Posterior vena cava (tissue), 2 donors: ENCODE results near the gene CD48. TPM values are rescaled to one million over a fixed set of nuclear protein-coding genes. Genes with fewer than 3 reads are reported as not detected.

Source experiments
- DNase-seq: peaks from one replicate; pipeline ENCODE4 v3.0.0-alpha.2; 2020; ENCODE audit warnings: low spot score
- intact Hi-C, 2 donors: fragments of 100-400 bp; cut with DNase I; formaldehyde crosslinking; loops; one replicate each; pipeline versions ENCODE4 v1.14.1 to v1.14.2; 2022 to 2023
- long read RNA-seq, 2 donors: library from polyadenylated mRNA; unstranded; transcript quantifications; one replicate each; pipeline ENCODE4 v2.0.0, GENCODE V29; 2020 to 2021
- total RNA-seq, 2 donors: library from RNA; stranded (reverse); fragmentation: NEBNext Ultra II Directional; extraction: Animal tissue kit (Norgen Biotek cat#: 25700); gene quantifications; one replicate each; pipeline ENCODE4 v1.2.1, GENCODE V29; 2021
- donor health status: DM: yes; HTN: yes; CAD: no.
- donor health status: DM: yes; HTN: yes; CAD: no.

The CD48 gene, protein sequence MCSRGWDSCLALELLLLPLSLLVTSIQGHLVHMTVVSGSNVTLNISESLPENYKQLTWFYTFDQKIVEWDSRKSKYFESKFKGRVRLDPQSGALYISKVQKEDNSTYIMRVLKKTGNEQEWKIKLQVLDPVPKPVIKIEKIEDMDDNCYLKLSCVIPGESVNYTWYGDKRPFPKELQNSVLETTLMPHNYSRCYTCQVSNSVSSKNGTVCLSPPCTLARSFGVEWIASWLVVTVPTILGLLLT
- total RNA-seq: 1 to 10 TPM; 3.3 to 5.6 TPM
- long read RNA-seq, donor 1: 0 reads
- long read RNA-seq, donor 2, partial matches to known transcripts: 0 of 2 reads
- long read RNA-seq, donor 2, other reads (novel, unspliced or antisense): 0 of 2 reads

GRCh38 chr1:160711602-160712311 is at the start of gene CD48:
TSS of gene CD48 (minus strand) at chr1:160711822. CDS start at chr1:160711763, 59 bp downstream.
- intact Hi-C loops: no loop called here
- no peak for DNase-seq

GRCh38 chr1:160761046-160761445 is 49.4 kb upstream of the CD48 start:
- intact Hi-C loops: no loop called here
- no peak for DNase-seq

GRCh38 chr1:160759740-160760139 is 48.1 kb upstream of the CD48 start:
- intact Hi-C loops: no loop called here
- no peak for DNase-seq

DNA sequence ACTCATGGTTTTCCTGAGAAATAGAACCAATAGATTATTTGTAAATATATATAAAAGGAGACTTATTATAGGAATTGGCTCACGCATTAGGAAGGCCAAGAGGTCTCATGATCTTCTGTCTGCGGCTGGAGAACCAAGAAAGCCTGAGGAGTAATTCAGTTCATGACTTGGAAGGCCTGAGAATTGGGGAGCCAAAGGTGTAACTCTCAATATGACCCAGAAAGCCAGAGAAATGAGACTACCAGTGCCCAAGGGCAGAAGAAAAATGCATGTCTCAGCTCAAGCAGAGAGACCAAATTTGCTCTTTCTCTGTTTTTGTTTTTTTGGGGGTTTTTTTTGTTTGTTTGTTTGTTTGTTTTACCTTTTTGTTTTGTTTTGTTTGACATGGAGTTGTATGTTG is 46.9 kb upstream of the CD48 start:
- intact Hi-C loops: no loop called here
- no peak for DNase-seq

GRCh38 chr1:160756849-160757201 is 45.2 kb upstream of the CD48 start:
- no peak for DNase-seq
- intact Hi-C loops: no loop called here

DNA sequence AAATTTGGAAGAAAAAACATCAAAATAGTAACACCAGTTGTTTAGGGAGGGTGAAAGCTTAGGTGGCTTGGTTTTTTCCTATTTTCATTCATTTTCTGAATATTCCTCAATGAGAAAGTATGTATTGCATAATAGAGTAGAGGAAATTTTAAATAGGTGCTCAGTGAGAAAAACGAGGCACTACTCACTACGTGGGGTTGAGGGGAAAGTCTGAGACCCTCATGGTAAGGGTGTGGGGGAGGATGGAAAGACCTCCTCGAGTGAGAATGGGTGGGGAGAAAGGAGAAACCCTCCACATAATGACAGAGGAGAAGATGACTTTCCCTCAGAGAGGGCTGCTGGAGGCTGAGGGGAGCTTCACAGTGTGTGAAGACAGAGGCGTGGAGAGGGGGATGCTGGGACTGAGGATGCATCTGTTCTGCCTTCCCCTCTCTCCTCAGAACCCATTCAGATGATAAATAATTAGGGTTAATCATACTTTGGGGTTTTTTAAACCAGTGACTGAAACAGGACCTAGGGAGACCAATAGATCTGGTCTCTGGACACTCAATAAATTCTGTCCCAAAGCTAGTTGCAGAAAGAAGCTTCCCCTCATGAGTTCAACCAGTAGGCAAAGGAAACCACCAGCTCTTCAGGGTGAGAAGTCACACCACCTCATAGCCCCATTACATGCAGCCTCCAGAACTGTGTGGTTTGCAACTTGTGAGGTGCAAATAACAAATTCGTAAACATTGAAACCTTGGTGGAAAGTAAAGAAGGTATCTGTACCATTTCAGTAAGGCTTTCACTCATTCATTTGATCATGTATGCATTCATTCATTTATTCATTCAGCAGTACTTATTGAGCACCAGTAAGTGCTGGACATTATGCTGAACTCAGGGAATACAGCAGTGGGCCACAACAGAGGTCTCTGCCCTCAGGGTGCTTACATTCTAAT is 44.6 kb upstream of the CD48 start:
- intact Hi-C loops: no loop called here
- DNase-seq: no peak

DNA sequence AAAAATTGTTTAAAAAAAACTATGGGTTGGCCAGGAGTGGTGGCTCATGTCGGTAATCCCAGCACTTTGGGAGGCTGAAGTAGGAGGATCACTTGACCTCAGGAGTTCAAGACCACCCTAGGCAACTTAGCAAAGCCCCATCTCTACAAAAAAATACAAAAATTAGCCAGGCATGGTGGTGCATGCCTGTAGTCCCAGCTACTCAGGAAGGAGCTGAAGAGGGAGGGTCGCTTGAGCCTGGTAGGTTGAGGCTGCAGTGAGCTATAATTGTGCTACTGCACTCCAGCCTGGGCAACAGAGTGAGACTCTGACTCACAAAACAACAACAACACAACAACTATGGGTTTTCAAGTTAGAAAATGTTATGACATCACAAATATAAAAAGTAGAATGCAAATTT is 43.8 kb upstream of the CD48 start:
- no peak for DNase-seq
- intact Hi-C loops: no loop called here

- DNase-seq: no peak
- intact Hi-C loops: no loop called here
Observed at GRCh38 chr1:160753594-160753993, 42.0 kb upstream of the CD48 start.

DNA sequence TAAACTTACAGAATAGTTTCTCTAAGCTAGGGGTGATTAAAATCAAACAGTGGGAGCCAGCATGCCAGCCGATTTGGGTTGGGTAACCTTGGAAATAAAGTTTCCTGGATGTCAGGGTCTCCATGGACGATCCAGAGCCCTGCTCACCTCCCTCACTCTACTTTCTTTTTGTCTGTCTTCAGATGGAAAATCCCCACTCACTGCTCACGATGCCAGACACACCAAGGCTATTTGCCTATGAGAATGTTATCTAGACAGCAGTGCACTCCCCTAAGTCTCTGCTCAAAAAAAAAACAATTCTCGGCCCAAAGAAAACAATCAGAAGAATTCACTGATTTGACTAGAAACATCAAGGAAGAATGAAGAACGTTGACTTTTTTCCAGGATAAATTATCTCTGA is 41.3 kb upstream of the CD48 start:
- no peak for DNase-seq
- intact Hi-C loops: no loop called here

GRCh38 chr1:160752406-160752805 is 40.8 kb upstream of the CD48 start:
- intact Hi-C loops: no loop called here

GRCh38 chr1:160750608-160751007 is 39.0 kb upstream of the CD48 start:
- no peak for DNase-seq
- intact Hi-C loops: no loop called here

More at GRCh38 chr1:160752406-160752805, 40.8 kb upstream of the CD48 start:
- DNase-seq: no peak

DNA sequence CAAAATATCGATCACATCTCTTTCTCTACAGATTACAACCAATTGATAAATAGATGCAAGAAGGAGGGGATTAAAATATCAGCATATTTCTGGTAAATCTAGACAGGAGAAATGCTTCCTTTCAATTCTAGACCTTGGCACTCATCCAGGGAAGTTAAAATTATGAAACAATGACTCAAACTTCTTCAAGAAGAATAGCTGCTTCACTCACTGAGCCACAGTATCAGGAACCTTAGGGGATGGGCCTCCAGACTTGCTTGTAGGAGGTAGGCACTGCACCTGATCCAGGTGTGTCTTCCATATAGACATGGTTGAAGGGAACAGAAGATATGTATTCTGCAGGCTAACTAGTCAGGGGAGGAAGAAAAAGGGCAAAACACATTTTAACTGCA is 37.3 kb upstream of the CD48 start:
- intact Hi-C loops: no loop called here
- no peak for DNase-seq

DNA sequence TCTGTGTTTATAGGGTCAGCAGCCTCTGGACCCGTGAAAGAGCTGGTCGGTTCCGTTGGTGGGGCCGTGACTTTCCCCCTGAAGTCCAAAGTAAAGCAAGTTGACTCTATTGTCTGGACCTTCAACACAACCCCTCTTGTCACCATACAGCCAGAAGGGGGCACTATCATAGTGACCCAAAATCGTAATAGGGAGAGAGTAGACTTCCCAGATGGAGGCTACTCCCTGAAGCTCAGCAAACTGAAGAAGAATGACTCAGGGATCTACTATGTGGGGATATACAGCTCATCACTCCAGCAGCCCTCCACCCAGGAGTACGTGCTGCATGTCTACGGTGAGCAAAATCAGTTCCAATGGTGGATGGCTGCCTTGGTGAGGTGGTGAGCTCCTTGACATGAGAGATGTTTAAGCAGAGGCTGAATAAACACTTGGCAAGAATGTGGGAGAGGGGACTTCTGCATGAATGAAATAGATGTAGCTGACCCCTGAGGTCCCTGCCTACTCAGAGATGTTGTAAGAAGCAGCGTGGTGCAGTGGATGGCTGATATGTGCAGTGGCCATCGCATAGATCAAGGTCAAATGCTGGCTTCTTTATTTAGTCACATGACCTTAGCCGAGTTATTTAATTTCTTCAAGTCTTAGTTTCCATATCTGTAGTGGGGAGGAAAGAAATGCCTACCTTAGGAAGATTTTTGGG is 36.7 kb upstream of the CD48 start:
- DNase-seq: no peak

DNA sequence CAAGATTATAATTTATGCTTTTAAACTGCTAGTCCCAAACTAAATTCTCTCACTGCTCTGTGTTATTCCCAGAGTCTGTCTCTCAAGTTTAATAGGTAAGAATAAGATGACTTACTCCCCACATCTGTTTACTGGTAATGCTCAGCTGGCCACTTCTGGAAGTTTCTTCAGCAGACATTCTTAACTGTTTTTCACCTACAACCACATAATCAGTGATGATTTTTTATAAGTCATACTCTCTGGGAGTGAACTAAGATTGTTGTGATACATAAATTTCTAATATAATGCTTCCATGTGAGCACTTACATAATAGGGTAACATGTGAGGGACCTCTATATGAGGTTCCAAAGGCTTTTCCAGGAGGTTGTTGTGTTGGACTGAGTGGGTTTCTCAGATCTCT is 36.1 kb upstream of the CD48 start:
- DNase-seq: no peak
- intact Hi-C loops: no loop called here

More for the DNA sequence above, 36.7 kb upstream of the CD48 start:
- intact Hi-C loops: no loop called here

GRCh38 chr1:160746836-160747500 is 35.3 kb upstream of the CD48 start:
- no peak for DNase-seq
- intact Hi-C loops: no loop called here

DNA sequence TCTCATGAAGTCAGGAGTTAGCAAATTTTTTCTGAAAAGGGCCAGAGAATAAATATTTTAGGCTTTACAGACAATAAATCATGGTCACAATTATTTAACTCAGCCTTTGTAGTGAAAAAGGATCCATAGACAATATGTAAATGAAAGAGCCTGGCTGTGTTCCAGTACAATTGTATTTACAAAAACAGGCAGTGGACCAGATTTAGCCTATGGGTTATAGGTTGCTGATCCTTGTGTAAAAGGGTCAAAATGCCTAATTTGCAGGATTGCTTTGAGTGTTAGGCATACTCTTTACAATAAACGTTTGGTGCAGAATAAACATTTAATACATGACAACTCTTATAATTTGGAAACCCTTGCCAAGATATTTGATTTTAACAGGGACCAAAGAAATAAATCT is 33.9 kb upstream of the CD48 start:
- intact Hi-C loops: no loop called here

DNA sequence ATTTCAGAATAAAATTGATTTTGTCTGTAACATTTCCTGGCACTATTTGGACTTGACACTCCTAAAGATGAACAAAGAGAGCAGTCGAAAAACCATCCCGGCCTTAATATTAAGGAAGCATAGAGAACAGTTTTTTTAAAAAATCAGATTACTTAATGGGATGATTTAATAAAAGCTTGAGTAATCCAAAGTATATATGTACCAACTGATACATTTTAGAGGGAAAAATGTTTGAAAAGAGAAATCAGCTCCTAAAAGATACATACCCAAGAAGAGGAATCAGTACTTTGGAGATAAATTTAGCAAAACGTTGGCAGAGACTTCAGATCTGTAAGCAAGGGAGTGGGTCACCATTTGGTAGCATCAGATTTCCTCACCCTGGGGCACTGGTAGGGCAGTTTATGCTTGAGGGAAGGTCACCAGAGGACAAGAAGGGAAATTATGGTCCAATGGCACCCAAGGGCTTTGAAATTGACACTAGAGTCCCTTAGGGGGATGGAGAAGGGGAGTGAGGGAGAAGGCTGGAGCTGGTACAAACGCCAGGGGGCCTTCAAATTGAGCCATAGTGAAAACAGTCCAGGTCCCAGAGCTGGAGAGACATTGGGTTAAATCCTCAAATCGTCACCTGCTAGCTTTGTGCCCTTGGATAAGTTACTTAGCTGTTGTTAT is 33.4 kb upstream of the CD48 start:
- DNase-seq: no peak
- intact Hi-C loops: no loop called here

More for the DNA sequence above, 33.9 kb upstream of the CD48 start:
- DNase-seq: no peak

- intact Hi-C loops: no loop called here
- no peak for DNase-seq
Observed at GRCh38 chr1:160744199-160744851, 32.7 kb upstream of the CD48 start.
